Middle frontal gyrus (tissue), 1 donor: Measurements from ENCODE around the gene HFE.

Experiments
- DNase-seq: peaks from one replicate; pipeline ENCODE4 v3.0.0-alpha.2; 2015; ENCODE audit warnings: low spot score; ENCODE audit errors: extremely low spot score

Gene HFE

DNA sequence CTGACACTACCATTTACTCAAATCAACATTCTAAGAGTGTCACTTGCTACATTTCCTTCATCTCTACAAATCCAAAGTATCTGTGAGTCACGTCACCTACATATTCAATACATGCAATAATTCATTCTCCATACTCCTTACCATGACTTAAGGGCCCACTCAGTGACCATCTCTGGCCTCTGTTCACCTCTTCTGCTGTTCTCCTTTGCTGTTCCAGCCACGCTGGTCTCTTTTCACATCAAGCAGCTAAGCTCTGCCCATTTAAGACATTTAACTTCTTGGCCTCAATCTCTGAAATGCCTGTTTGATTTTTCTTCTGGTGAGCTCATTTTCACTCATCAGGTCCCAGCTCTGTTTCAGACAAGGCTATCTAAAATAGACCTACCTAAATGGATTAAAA, 46.5 kb downstream of the HFE start:
- no peak for DNase-seq

DNA sequence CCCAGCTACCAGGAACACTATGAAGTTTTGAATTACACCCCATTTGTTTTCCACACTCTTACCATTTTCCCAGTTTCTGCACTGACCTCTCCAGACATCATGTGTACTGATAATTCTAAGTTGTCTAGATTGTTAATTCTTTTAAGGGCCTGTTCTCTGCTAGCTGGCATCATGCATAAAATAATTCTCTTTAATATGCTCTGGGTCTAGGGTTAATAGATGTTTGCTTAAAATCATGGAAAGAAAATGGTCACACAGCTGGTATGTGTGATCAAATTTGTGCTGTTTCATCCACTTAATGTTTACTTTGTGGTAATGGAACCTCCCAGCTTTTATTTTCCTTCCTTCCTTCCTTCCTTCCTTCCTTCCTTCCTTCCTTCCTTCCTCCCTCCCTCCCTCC, 49.1 kb downstream of the HFE start:
- no peak for DNase-seq

GRCh38 chr6:26140254-26140966, 53.2 kb downstream of the HFE start:
- DNase-seq, result no peak

- DNase-seq, result no peak
Observed at GRCh38 chr6:26140967-26141294, 53.7 kb downstream of the HFE start.

- DNase-seq, result no peak
Observed at GRCh38 chr6:26141378-26141904, 54.2 kb downstream of the HFE start.

DNA sequence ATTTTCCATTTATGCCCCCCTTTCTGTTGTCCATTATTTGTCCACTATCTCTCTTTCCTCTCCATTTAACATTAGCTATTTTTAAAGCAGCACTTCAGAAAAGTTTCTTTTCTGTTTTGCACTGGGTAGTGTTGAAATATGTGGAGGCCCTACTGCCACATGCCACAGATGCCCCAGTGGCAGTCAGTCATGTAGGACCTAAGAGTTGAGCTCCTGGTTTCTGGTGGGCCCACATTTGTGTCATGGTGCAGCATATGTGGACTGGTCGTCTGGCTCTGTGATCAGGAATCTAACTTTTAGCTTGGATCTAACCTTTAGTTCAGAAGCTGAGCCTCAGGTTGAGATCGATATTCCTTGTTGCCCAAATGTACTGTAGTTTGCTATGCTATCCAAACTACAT, 54.8 kb downstream of the HFE start:
- DNase-seq, result no peak
